ENCODE measurements around the gene WDFY4. TPM values are rescaled to one million over a fixed set of nuclear protein-coding genes. Genes with fewer than 3 reads are reported as not detected.

Gene WDFY4
- total RNA-seq, 1 experiment from 2014 or later = 0.22 TPM

DNA sequence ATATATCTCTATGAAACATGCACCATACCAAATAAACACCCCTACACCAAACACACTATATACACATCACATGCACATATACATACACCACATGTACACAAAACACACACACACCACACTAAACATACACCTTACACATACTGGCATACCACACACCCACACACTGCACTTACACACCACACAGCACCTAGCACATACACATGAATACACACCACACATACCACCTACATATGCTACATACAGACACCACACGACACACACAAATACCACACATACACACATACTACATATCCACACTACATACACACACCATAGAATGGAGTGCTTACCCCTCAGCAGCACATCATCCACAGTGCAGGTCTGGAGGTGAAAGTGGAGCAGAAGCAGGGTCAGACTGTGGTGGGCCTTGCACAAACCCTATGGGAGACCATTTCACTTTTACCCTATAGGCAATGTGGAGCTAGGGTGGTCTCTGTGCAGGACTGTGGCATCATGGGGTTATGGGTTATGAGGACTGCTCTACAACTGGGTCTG lies 64.6 kb downstream of the WDFY4 start:
- no peaks in the 10 kb centered on the region for H3K36me3 ChIP-seq (ENCODE audit: control insufficient read depth in 1 of 2, insufficient read depth in 2 of 2, low read length in 2 of 2)
- no peaks in the 10 kb centered on the region for H4K20me1 ChIP-seq (ENCODE audit: insufficient read depth)
- H3K9me3 ChIP-seq (ENCODE audit: control insufficient read depth in 1 of 2, insufficient read depth in 1 of 2, low read depth in 1 of 2, low read length in 2 of 2) = no peaks in the 10 kb centered on the region
- no peak overlapping the region for H3K9ac ChIP-seq (ENCODE audit: low read length)
- RAD21 ChIA-PET (ENCODE audit: low non-redundant PET in 1 of 2, low total read pairs in 2 of 2, uncharacterized antibody in 2 of 2, unreplicated experiment in 2 of 2) = no interaction called here
- peaks cover 8% of the 10 kb centered on the region; the same call in 1 of the 2 replicates for H3K27me3 ChIP-seq (ENCODE audit: insufficient read depth, low read length)
- intact Hi-C loops (cut with micrococcal nuclease) = no loop called here
- POLR2A ChIA-PET = no interaction called here
- H3K4me1 ChIP-seq (ENCODE audit: control insufficient read depth in 1 of 2, insufficient read depth in 2 of 2, low read length in 2 of 2) = no peaks in the 10 kb centered on the region
- CTCF ChIA-PET = no interaction called here
- BruUV-seq (replicated peaks) = no TSS peak
- H3K4me2 ChIP-seq (ENCODE audit: low read length) = no peak overlapping the region
- no peak overlapping the region for H2AFZ ChIP-seq (ENCODE audit: low read depth, low read length, poor library complexity, severe bottlenecking)
- H3K79me2 ChIP-seq (ENCODE audit: insufficient read depth, low read length) = no peaks in the 10 kb centered on the region
- DNase-seq (ENCODE audit: low read depth, low spot score) (no peak), ATAC-seq (no peak)
- TF ChIP-seq ZFX (IDR thresholded peaks at IDR 0.05) = no peak
- TF ChIP-seq FOSL1 (IDR thresholded peaks at IDR 0.05; ENCODE audit: low read depth) = no peak
- TF ChIP-seq SP1 (IDR thresholded peaks at IDR 0.05; ENCODE audit: low read depth) = no peak
- TF ChIP-seq, protein P1, sequence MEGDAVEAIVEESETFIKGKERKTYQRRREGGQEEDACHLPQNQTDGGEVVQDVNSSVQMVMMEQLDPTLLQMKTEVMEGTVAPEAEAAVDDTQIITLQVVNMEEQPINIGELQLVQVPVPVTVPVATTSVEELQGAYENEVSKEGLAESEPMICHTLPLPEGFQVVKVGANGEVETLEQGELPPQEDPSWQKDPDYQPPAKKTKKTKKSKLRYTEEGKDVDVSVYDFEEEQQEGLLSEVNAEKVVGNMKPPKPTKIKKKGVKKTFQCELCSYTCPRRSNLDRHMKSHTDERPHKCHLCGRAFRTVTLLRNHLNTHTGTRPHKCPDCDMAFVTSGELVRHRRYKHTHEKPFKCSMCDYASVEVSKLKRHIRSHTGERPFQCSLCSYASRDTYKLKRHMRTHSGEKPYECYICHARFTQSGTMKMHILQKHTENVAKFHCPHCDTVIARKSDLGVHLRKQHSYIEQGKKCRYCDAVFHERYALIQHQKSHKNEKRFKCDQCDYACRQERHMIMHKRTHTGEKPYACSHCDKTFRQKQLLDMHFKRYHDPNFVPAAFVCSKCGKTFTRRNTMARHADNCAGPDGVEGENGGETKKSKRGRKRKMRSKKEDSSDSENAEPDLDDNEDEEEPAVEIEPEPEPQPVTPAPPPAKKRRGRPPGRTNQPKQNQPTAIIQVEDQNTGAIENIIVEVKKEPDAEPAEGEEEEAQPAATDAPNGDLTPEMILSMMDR (IDR thresholded peaks at IDR 0.05 in 2 of 3, conservative IDR thresholded peaks at IDR 0.05 in 1 of 3; ENCODE audit: borderline replicate concordance in 1 of 3, insufficient read depth in 1 of 3, low read depth in 2 of 3, low read length in 2 of 3) = no peak
- TF ChIP-seq, protein P2, sequence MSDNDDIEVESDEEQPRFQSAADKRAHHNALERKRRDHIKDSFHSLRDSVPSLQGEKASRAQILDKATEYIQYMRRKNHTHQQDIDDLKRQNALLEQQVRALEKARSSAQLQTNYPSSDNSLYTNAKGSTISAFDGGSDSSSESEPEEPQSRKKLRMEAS (IDR thresholded peaks at IDR 0.05) = no peak
- TF ChIP-seq, protein P3, sequence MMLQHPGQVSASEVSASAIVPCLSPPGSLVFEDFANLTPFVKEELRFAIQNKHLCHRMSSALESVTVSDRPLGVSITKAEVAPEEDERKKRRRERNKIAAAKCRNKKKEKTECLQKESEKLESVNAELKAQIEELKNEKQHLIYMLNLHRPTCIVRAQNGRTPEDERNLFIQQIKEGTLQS (IDR thresholded peaks at IDR 0.05) = no peak
- TF ChIP-seq SRF (IDR thresholded peaks at IDR 0.05; ENCODE audit: low read depth) = no peak
- TF ChIP-seq ZNF274 (IDR thresholded peaks at IDR 0.05; ENCODE audit: low read depth, low read length) = no peak
- TF ChIP-seq EGR1 (IDR thresholded peaks at IDR 0.05; ENCODE audit: low read depth) = no peak
- no peak for TF ChIP-seq CBX3 (IDR thresholded peaks at IDR 0.05; ENCODE audit: low read depth)
- TF ChIP-seq EZH2 (IDR thresholded peaks at IDR 0.05) = no peak
- no peak for TF ChIP-seq TCF7L2 (IDR thresholded peaks at IDR 0.05; ENCODE audit: borderline replicate concordance, extremely low read depth, insufficient read depth, insufficient read length)
- TF ChIP-seq, protein P4, sequence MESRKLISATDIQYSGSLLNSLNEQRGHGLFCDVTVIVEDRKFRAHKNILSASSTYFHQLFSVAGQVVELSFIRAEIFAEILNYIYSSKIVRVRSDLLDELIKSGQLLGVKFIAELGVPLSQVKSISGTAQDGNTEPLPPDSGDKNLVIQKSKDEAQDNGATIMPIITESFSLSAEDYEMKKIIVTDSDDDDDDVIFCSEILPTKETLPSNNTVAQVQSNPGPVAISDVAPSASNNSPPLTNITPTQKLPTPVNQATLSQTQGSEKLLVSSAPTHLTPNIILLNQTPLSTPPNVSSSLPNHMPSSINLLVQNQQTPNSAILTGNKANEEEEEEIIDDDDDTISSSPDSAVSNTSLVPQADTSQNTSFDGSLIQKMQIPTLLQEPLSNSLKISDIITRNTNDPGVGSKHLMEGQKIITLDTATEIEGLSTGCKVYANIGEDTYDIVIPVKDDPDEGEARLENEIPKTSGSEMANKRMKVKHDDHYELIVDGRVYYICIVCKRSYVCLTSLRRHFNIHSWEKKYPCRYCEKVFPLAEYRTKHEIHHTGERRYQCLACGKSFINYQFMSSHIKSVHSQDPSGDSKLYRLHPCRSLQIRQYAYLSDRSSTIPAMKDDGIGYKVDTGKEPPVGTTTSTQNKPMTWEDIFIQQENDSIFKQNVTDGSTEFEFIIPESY (IDR thresholded peaks at IDR 0.05; ENCODE audit: extremely low read depth, insufficient replicate concordance, low read length) = no peak
- TF ChIP-seq, protein P5, sequence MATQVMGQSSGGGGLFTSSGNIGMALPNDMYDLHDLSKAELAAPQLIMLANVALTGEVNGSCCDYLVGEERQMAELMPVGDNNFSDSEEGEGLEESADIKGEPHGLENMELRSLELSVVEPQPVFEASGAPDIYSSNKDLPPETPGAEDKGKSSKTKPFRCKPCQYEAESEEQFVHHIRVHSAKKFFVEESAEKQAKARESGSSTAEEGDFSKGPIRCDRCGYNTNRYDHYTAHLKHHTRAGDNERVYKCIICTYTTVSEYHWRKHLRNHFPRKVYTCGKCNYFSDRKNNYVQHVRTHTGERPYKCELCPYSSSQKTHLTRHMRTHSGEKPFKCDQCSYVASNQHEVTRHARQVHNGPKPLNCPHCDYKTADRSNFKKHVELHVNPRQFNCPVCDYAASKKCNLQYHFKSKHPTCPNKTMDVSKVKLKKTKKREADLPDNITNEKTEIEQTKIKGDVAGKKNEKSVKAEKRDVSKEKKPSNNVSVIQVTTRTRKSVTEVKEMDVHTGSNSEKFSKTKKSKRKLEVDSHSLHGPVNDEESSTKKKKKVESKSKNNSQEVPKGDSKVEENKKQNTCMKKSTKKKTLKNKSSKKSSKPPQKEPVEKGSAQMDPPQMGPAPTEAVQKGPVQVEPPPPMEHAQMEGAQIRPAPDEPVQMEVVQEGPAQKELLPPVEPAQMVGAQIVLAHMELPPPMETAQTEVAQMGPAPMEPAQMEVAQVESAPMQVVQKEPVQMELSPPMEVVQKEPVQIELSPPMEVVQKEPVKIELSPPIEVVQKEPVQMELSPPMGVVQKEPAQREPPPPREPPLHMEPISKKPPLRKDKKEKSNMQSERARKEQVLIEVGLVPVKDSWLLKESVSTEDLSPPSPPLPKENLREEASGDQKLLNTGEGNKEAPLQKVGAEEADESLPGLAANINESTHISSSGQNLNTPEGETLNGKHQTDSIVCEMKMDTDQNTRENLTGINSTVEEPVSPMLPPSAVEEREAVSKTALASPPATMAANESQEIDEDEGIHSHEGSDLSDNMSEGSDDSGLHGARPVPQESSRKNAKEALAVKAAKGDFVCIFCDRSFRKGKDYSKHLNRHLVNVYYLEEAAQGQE (IDR thresholded peaks at IDR 0.05; ENCODE audit: low read depth) = no peak
- no peak for TF ChIP-seq RAD21 (IDR thresholded peaks at IDR 0.05; ENCODE audit: low read depth)
- no peak for TF ChIP-seq POLR2A (IDR thresholded peaks at IDR 0.05; ENCODE audit: borderline replicate concordance, extremely low read depth, insufficient read depth, insufficient read length)
- TF ChIP-seq CEBPB (IDR thresholded peaks at IDR 0.05; ENCODE audit: low read depth) = no peak
- no peak for TF ChIP-seq POLR2AphosphoS5 (IDR thresholded peaks at IDR 0.05; ENCODE audit: low read depth, low read length)
- no peak for TF ChIP-seq JUND (IDR thresholded peaks at IDR 0.05)
- no peak for TF ChIP-seq YY1 (IDR thresholded peaks at IDR 0.05; ENCODE audit: extremely low read depth, insufficient replicate concordance, low read depth, low read length)
- no peak overlapping the region for H3K4me3 ChIP-seq (replicated peaks in 1 of 2; ENCODE audit: low read depth in 1 of 2, low read length in 2 of 2)
- no peak overlapping the region for H3K27ac ChIP-seq (ENCODE audit: low read depth, low read length)
- H3K9me2 ChIP-seq (ENCODE audit: insufficient read depth) = no peaks in the 10 kb centered on the region
